ENCODE measurements around the gene ALS2CL.
A peak's percentile ranks its signal among the peaks of the same experiment; 100 is the strongest.

The ALS2CL gene

DNA sequence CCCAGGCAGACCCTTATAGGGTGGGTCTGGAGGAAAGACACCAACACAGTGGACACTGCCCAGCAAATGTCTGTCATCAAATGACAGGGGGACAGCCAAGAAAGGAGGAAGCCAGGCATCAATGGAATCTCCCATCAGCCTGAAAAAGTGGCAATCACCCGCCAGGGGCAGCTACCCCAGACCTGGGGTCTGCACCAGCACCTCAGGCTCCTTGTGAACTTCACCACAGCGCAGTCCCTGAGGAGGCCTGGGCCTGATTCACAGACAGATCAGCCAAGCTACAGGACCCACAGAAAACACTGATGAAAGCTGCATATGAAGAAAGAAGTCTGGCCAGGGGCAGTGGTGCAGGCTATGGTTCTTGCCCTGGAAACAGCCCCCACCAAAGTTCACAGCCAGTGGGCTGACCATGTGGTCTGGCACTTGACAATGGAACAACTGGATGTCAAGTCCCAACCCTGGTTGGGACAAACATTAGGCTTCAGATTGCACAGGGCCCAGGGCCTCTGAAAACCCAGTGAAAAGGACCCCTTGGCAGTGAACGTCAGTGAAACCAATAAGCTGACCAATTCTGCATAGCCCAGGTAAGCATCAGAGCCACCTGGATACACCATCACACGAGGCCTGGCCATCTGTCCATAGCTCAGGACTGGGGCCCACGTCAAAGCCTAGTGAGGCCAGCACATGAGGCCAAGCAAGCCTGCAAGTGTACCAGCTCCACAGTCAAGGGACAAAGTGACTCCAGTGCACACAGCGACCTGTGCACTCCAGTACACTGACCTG, 29.1 kb downstream of the ALS2CL start:
- DNase-seq (ENCODE audit: low read depth), result no peak

GRCh38 chr3:46663591-46664135, 29.8 kb downstream of the ALS2CL start:
- no peak for DNase-seq (ENCODE audit: low read depth)

- peak; percentile 32 for DNase-seq (ENCODE audit: low read depth)
Measured at GRCh38 chr3:46662771-46663551, 30.5 kb downstream of the ALS2CL start.

GRCh38 chr3:46661776-46662766, 31.4 kb downstream of the ALS2CL start:
- no peak for DNase-seq (ENCODE audit: low read depth)

DNA sequence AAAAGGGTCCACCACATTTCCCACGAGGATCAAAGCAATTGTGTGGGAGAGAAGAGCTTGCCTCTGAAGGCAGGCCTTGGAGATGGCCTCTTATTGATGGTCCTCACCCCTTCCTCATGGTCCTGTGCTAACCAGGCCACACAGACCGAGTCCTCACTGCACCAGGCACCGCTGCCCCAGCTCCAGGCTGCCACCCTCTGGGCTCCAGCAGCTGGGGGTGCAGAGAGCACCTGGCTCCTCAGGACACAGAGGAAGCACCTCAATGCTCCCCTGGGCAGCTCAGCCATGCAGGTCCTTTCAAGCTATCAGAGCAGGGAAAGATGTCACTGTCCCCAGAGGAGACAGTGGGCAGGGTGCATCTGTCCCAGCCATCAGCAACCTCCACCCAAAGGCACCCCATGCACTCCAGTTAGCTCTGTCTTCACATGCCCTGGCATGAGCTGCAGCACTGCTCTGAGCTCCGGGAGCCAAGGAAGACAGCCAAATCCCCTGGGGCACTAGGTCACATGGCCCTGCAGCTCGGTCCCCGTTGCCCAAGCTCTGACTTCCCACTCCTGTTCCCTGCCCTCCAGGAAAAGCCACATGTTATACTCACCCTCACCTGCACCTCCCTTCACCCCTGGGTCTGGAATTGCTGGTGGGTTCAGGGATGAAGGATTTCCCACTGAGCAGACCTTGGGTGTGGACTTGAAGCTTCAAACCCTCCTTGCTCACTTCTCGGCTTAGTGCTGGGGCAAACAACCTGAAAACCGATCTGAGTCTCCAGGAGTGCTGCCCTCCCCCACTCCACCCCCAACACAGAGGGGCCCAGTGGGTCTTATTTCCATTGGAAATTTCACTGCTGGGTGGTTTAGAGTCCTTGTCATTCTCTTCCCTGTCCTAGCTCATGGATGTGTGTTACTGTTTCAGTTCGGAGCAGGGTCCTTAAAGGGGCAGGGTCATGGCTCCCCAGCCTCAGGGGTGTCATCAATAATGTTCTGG, 32.6 kb downstream of the ALS2CL start:
- no peak for DNase-seq (ENCODE audit: low read depth)

DNA sequence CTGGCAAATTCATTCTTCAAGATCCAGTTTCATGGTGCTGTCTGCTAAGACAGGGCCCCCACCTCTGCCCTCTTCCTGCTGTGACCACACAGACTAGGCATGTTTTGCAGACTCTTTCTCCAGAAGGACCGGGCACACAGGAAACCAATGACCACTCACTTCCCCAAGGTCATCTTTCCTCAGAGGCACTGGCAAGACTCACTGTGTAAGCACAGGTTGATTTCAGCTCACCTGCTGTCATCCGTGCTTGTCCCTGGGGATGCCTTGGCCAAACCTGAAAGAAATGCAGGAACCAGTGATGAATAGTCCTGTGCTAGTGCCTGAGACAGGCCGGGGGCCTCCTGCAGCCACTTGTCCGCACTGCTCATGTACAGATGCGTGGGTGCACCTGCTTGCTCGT, 33.5 kb downstream of the ALS2CL start:
- peak; percentile 19 for DNase-seq (ENCODE audit: low read depth)

GRCh38 chr3:46659285-46659684, 34.2 kb downstream of the ALS2CL start:
- no peak for DNase-seq (ENCODE audit: low read depth)

GRCh38 chr3:46656778-46657556, 36.5 kb downstream of the ALS2CL start:
- peak; percentile 77 for DNase-seq (ENCODE audit: low read depth)

GRCh38 chr3:46655271-46655670, 38.2 kb downstream of the ALS2CL start:
- no peak for DNase-seq (ENCODE audit: low read depth)

GRCh38 chr3:46651084-46651483, 42.4 kb downstream of the ALS2CL start:
- no peak for DNase-seq (ENCODE audit: low read depth)

DNA sequence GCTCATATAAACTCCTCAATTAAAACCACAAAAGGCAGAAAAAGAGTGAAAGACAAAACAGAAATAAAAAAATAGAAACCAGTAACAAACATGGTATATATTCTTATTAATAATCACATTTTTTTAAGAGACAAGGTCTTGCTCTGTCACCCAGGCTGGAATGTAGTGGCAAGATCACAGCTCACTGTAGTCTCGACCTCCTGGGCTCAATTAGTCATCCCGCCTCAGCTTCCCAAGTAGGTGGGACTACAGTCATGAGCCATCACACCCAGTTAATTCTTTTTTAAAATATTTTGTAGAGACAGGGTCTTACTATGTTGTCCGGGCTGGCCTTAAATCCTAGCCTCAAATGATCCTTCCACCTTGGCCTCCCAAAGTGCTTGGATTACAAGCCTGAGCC, 44.0 kb downstream of the ALS2CL start:
- no peak for DNase-seq (ENCODE audit: low read depth)

DNA sequence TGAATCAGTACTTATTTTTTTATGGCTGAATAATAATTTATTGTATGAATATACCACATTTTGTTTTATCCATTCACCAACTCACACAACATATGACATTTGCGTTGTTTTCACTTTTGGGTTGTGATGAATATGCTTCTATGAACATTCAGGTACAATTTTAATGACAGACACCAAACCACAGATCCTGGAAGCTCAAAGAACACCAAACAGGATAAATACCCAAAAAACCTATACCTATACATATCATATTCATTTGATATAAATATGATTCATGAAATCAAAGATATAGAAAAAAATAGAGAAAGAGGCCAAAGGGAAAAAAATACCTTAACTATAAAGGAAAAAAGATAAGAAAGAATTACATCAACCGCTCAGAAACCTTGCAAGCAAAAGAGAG, 45.4 kb downstream of the ALS2CL start:
- no peak for DNase-seq (ENCODE audit: low read depth)

- peak; percentile 35 for DNase-seq (ENCODE audit: low read depth)
Measured at GRCh38 chr3:46646700-46647099, 46.8 kb downstream of the ALS2CL start.

DNA sequence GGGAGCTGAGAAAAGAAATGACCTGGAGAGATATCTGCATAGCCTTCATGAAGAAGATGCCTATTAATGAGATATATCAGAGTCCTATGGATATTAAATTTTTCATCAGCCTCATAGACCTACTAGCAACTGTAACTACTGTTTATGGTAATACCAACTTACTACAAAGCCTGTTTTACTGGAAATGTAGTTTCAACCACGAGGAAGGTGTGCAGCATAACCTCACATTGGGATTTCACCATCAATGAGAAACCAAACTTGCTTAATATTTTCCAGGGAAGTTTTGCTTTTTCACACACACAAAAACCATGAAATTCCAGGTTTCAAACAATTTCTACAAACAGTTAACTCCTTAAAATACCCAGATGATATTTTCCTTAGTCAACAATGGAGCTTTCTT, 49.8 kb downstream of the ALS2CL start:
- DNase-seq (ENCODE audit: low read depth), result no peak

DNA sequence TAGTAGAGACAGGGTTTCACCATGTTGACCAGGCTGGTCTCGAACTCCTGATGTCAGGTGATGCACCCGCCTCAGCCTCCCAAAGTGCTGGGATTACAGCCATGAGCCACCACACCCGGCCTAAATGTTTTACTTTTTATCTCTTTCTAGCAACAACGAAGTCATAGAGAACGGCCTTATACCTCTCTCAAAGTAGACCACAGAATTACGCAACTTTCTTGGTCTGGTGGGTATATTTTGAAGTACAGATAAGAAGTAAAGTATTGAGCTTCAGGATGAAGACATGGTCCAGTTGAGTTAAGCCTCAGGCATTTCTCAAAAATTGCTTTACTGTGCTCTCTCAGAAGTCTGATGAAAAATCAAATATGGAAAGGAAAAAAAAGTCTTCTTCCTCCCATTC, 50.5 kb downstream of the ALS2CL start:
- no peak for DNase-seq (ENCODE audit: low read depth)

DNA sequence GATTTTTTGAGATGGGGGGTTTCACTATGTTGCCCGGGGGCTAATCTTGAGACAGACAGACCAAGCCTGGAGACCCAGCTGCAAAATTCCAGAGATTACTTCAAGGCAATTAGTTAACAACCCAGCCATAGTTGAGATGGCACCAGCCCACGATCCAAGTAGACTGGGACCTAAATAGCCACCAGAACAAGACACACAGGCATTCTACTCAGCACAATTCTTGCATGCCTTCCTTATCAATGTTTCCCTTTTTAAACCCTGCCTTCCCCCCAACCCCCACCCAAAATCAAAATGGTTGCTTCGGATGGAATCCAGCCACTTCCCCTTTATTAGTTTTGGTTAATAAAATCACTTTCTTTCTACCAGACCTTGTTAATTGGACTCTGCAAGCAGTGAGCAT, 52.6 kb downstream of the ALS2CL start:
- no peak for DNase-seq (ENCODE audit: low read depth)

GRCh38 chr3:46639221-46639620, 54.3 kb downstream of the ALS2CL start:
- DNase-seq (ENCODE audit: low read depth), result no peak

DNA sequence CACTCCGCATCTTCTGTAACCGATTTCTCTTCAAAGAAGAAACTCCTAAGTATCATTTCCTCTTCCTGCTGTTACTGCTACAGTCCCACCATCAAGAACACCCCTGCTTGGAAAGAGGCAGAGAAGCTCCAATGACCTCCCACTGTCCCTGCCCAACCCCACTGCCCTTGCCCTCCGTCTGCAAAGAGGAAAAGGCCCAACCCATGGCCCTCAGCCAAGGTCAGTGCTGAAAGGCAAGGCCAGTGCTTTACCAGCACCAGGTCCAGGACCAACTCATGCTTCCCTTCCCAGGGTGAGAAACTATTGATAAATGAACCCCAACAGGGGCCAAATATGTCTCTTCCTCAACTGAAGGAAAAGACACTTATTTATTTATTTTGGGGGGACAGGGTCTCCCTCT, 58.6 kb downstream of the ALS2CL start:
- no peak for DNase-seq (ENCODE audit: low read depth)

GRCh38 chr3:46632792-46633191, 60.7 kb downstream of the ALS2CL start:
- DNase-seq (ENCODE audit: low read depth), result peak; percentile 70
